HG03575 (cell line): ENCODE data around the gene CNNM2.
"Not testable (repeated sequence)": the region's sequence is repeated elsewhere in the genome, so short reads cannot be mapped to it uniquely, and the experiment has no call there.

Experiments
- ATAC-seq: cut with Tn5 transposase; IDR thresholded peaks from one replicate; pipeline ENCODE4 v1.9.1; 2021; ENCODE audit not compliant: unreplicated experiment, insufficient number of reproducible peaks, low FRiP score; ENCODE audit errors: extremely low read depth

CNNM2 gene

DNA sequence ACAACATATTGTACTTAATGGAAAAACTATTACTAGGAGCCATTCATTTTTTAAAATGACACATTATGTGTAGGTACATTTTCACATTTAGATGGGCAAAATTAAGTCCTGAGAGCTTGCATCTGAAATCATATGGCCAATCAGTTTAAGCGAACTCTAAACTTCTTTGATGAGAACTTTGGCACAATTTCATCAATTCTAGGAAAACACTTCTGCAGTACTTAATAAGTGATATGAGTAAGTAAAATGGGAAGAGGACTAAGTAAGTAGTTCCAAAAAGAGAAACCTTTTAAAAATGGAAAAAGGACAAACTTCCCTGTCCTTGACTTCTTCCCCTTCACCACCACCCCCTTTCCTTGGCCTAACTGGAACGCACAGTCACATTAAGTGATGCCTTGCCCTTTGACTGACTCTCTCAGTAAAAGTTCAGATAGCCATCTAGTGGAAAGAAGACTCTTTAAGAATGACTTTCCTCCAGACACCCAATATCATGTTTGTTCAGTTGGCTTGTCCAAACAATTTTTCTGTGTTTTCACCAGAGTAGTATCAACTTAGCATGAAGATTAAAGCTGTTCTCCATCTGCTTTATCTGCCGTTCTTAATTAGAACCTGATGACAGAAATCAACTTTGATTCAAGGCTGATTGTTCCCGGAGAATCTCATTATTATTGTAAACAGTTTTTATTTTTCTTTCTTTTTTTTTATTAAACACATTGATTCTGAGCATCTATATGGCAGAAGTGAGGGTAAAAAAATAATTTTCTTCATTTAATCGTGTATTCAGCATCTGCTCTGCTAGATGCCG lies 45.1 kb downstream of the CNNM2 start:
- ATAC-seq: no peak

DNA sequence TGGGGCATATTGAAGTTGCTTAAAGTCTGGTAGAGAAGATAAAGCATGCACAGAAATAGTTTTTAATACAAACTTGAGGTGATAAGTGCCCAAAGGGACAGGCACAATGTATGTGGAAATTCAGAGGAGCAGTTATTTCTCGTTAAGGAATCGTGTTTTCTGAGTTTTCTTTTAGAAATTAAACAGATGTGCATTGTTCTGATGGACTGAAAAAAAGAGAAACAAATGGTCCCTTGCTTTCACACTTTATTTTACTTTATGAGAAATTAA lies 45.6 kb downstream of the CNNM2 start:
- ATAC-seq: no peak

DNA sequence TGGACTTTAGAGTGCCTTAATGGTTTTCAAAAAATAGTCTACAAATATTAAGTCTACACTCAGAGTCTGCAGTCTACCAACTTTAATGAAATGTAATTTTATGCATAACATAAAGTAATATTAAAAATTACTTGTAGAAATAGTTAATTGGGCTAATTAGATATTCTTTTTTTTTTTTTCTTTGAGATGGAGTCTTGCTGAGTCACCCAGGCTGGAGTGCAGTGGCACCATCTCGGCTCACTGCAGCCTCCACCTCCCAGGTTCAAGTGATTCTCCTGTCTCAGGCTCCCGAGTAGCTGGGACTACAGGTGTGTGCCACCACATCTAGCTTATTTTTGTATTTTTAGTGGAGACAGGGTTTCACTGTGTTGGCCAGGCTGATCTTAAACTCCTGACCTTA lies 46.0 kb downstream of the CNNM2 start:
- ATAC-seq: not testable (repeated sequence)

DNA sequence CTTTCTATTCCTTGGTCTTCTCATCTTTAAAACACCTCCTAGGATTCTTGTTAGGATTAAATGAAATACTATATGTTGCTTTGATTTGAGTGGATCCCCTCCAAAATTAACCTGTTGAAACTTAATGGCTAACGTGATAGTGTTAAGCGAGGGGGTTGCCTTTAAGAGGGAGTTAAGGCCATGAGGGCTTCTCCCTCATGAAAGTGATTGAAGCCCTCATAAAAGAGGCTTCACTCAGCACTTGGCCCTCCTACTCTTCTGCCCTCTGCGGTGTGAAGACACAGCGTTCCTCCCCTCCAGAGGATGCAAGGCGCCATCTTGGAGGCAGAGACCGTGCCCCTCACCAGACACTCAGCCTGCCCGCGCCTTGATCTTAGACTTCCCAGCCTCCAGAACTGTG lies 46.6 kb downstream of the CNNM2 start:
- ATAC-seq: no peak

DNA sequence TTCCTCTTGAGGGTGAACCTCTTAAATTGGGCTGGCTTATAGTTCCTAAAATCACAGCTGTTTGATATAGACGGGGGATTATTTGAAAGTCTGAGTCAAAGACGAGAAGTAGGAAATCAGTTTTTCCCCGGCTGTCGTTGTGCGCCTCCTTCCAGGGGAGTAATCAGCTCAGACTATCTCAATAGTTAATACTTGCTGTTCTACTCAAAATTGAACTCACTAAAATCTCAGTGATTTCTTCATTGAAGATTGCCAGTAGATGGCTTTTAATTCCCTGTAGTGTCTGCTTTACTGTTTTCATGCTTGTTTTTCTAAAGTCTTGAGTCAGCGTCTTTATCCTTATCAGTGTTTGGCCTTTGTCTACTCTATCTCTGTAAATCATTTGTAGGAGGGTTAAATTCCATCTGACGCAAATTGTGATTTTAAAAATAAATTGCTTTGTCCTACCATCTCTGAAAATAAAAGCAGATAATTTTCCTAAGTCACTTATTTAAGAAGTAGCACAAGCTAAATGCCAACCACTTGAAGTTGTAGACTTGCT lies 47.3 kb downstream of the CNNM2 start:
- ATAC-seq: no peak

DNA sequence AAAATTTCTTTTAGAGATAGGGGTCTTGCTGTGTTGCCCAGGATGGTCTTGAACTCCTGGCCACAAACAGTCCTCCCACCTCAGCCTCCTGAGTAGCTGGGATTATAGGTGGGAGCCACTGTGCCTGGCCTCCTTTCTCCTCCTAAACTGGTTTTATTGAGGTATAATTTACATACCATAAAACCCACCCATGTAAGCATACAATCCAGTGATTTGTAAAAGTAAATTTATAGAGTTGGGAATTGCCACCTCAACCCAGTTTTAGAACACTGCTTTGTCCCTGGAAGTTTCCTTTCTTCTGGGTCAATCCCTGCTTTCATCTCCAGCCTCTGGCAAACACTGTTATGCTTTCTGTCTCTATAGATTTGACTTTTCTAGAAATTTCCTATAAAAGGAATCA lies 49.0 kb downstream of the CNNM2 start:
- no peak for ATAC-seq

DNA sequence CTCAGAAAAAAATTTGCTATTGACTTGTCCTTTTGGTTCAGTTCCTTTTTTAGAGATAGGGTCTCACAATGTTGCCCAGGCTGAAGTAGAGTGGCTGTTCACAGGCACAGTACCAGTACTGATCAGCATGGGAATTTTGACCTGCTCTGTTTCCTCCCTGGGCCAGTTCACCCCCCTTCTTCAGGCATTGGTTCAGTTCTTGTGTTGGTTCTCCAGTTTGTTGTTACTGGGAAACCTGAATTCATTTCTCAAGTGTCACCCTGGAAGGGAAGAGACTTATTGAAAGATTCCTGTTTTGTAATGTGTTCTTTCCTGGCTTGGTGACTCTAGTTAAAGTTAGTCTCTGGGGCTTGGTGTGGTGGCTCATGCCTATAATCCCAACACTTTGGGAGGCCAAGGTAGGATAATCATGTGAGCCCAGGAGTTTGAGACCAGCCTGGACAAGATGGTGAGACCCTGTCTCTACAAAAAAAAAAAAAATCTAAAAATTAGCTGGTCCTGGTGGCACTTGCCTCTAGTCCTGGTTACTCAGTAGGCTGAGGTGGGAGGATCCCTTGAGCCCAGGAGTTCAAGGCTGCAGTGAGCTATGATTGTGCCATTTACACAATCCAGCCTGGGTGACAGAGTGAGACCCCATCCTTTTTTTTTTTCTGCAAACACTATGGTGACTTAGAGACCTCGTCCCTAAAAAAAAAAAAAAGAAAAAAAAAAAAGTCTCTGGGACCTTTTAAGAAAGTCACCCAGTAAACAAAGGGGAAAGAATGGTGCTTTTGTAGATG lies 52.7 kb downstream of the CNNM2 start:
- no peak for ATAC-seq

DNA sequence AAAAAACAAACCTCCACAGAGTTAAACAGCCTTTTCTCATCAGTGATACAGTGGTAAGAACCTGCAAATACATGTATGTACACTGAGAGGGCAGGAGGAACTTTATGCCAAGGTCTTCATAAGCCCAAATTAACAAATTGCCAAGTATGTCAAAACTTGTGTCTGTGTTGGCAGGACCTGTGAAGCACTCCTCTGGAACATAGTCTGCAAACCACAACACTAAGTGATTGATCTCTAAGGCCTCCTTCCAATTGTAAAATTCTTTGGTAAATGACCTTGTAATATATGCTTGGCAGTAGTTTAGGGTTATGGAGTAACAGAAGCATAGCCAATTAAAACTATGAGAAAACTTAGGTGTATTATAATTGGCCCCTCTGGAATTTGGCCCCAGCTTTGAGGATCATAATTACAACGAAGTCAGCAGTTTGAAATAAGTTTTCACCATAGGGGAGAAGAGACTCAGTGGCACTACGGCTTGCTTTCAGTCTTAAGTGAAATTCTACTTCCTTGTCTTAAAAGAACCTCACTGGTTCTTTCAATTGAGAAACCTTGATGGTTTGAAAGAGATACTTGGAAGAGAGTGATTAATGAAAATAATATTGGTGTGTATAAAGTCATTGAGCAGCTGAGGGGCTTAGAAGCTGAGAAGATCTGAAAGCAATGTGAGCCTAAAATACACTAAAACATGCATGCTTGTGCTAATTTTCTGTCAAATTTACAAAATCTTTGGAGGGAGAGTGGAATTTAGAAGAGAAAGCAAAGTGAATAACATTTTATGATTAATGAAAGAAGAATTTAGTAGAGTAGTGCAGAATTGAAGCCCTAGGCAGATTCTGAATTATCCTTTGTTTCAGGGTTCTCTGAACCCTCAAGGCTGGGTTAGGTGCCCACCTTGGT lies 57.6 kb downstream of the CNNM2 start:
- no peak for ATAC-seq

DNA sequence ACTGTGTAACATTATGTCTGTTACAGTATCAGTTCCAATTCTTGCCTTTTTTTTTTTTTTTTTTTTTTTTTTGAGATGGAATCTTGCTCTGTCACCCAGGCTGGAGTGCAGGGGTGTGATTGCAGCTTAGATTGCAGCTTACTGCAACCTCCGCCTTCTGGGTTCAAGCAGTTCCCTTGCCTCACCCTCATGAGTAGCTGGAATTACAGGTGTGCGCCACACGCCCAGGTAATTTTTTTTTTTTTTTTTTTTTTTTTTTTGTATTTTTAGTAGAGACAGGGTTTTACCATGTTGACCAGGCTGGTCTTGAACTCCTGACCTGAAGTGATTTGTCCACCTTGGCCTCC lies 58.3 kb downstream of the CNNM2 start:
- not testable (repeated sequence) for ATAC-seq

DNA sequence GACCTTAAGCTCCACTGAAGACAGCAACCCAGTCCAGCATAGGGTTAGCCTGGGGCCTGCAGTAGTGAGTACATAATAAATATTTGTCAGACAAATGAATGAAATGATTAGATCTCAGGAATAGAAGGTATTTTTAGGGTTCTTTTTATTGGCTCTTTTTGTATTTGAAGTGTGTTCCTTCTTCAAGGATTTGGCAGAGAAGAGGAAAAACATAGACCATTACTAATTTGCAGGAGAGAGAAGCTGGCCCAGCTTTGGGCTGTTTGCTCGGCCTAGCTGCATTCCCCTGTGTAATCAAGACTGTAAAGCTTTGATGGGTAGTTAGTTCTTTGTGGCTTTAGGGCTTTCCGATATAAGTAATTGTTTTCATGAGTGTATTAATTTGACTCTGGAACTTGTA lies 64.2 kb downstream of the CNNM2 start:
- no peak for ATAC-seq

DNA sequence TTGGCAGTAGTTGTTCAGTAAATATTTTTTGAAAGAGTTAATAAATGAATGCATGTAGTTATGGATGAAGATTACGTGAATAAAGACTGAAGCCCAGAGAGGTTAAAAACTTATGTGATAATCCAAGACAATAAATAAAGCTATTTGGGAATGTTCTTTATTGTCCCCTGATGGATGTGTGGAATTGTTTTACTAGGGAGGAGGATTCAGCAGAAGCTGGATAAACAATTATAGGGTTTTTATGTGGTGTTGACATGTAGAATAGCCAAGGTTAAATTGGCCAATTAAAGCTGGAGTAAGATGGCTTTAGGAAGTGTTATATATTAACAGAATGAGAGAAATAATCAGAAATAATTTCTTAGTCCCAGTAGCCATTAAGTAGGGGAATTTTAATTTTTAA lies 66.0 kb downstream of the CNNM2 start:
- ATAC-seq: no peak

DNA sequence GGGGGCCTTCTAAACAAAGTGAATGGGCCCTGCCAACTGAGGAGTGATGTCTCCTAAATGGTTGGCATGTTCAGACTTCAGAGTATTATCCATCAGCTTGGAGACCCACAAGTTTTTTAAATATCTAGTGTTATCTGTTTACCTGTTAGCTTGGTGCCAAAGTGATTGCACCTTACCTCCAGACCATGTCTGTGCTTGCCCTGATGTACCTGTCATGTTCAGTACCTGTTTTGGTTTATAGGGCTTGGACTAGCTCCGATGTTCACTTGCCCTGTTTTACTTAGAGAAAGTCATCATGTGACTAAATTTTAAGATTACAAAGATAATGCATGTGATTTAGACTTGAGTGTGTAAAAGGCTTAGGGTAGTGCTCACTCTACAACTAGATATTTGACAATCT lies 67.7 kb downstream of the CNNM2 start:
- no peak for ATAC-seq

DNA sequence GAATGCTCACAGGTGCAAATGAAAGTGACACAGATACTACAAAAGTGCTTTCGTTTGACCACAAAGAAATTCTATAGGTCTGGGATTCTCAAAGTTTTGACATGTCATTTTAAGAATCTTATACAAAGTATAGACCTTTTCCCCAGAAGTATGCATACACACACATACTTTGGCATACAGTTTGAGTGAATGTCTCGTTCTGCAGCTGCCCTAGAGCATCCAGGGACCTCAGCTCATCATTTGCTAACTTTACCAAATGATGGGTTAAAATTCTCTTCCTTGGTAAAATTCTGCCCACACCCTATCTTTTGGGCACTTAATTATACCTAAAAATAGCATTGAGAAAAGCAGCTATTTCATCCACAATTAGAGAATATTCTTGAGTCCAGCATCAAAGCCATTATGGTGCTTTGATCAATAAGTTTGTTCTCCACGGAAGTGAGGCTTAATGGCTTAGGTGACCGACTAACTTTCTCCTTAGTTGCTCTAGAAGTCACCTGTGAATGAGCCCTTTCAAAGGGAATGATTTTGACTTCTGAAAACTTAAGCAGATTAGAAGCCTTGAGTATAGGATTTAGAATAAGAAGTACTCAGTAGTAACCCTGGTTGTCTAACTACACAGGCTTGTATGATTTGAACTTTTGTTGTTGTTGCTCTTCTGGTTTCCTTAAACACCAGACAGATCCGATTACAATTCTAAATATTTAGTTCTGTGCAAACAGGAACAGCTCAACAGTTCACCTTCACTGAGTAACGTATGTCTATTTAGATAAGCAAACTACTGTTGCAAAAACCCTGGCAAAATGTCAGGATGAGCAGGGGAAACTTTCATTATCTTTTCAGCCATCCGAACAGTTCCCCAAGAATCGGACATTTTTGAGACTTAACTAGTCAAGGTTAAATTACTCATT lies 70.6 kb downstream of the CNNM2 start:
- no peak for ATAC-seq

DNA sequence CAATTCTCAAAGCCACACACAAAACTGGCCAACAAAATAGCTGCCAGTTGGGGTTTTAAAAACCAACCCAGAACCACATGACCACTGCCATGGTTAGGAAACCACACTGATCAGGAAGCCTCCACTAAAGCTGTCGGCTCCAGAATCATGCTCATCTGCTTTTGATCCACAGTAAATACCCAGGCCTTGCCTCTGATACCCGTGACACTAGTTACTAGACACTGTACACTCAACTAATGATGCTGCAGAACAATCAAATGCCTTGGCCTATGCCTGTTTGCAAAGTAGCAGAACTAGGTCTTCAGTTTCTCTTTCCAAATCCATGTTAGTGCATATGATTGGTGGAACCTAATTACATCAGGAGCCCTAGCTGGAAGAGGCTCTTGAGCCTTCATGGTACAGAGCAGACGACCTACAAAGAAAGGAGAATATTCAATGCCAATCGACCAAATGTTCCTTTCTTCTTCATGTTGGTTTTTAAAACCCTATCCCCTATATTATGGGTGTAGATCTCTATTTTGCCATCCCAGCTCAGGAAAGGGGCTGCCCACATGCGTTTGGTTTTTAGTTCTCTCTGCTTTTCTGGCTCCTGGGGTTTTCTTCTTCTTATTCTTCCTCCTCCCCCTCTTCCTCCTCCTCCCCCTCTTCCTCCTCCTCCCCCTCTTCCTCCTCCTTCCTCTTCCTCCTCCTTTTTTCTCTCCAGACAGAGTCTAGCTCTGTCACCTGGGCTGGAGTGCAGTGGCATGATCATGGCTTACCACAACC lies 76.6 kb downstream of the CNNM2 start:
- no peak for ATAC-seq

DNA sequence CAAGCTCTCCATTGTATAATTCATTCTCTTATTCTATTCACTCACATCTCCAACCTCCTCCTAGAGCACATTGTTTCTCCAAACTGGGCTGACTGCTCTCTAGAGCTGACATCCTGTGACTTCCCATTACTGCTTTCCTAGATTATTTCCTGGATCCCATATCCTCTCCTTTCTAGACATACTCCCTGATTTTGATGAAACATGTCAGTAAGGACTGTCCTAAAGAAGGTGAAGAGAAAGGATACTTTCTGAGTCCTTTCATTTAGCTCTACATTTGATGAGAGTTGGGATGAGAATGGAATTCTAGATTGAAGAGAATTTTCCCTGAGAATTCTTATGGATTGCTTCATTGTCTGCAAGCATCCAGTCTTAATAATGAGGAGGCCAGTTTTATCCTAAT lies 78.8 kb downstream of the CNNM2 start:
- no peak for ATAC-seq

DNA sequence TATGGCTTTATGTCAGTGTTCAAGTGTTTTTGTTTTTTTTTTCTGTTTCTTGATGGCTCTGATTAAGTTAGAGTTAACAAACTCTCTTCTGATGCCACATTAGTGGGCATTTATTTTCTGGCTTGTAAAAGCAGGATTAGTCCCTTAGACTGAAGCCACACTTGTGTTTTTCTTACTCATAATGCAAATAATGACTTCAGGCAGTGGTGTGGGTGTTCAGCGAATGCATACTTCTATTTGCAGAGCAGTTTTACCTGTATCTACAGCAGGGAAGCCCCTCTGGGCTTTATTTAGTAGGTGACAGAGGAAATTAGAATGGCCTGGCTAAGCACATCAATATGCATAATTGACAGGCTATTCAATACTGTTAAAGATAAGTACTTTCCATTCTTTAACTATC lies 79.9 kb downstream of the CNNM2 start:
- no peak for ATAC-seq

DNA sequence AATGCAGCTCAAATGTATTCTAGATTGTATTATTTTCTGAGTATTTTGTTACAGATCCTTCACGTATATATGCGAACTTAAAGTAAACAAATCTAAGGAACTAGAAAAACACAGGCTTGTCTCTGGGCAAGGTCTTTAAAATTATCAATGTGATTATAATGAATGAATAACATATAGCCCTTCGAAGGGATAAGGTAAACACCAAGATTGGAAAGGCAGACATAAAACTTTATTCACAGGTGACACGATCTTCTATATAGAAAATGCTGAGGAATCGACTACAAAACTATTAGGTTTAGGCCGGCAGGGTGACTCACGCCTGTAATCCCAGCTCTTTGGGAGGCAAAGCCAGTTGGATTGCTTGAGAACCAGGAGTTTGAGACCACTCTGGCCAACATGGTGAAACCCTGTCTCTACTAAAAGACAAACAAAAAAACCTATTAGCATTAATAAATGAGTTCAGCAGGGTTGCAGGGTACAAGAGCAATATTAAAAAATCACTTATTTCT lies 80.4 kb downstream of the CNNM2 start:
- no peak for ATAC-seq

DNA sequence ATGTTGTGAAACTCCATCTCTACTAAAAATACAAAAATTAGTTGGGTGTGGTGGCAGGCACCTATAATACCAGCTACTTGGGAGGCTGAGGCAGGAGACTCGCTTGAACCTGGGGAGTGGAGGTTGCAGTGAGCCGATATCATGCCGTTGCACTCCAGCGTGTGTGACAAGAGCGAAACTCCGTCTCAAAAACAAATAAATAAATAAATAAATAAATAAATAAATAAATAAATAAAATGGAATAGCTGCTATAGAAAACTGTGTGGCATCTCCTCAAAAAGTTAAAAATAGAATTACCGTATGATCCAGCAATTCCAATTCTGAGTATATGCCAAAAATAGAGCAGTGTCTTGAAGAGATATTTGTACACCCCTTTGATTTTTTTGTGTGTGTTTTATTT lies 82.0 kb downstream of the CNNM2 start:
- ATAC-seq: not testable (repeated sequence)
